Head of caudate nucleus (tissue), 42 donors: ENCODE results near the gene PRKAR1B.

Experiments
- DNase-seq, 42 donors: peaks; one replicate each; pipeline versions ENCODE4 v3.0.0 to v3.0.0-alpha.2; 2020 to 2021; ENCODE audit warnings: mixed read lengths in 7 of 42
- intact Hi-C: fragments of 100-400 bp; cut with DNase I; formaldehyde crosslinking; loops from one replicate; pipeline ENCODE4 v1.15.0; 2022

The PRKAR1B gene

GRCh38 chr7:549891-550625 is 177.0 kb downstream of the PRKAR1B start:
- no peak for DNase-seq
- intact Hi-C loops: no loop called here

DNA sequence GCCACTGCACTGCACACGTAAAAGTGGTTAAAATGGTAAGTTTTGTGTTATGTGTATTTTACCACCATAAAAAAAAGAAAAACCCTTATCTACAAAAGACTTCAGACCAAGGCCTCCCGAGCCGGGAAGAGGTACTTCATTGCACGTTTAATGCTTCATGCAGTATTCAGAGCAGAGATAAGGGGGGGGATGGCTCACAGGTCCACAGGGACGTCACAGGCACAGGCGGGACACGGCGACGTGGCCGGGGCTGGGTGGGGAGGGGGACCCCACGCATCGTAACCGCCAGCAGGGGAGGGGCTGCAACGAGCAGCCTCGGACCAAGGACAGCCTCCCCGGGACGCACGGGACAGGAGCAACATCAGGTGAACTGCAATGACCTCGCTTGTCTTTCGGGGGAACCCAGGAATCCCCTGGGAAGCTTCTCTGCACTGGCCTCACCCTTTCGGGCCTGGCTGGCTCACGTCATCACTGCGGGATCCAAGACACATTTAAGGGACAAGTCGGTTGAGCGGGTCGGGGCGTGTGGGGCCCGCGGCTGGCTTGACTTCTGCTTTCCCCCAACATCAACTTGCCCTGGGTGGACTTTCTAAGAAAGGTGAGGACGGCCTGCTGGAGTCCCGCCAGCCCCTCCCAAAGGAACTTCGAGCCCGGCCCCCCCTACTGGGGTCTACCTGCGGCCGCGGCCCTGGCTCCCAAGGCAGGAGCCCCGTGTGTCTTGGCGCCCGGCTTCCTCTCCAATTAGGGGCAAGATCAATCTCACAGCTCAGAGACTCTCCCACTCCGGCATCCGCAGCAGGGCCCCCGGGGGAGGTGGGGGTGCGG is 177.8 kb downstream of the PRKAR1B start:
- DNase-seq: no peak
- intact Hi-C loops: no loop called here

GRCh38 chr7:548401-548800 is 178.7 kb downstream of the PRKAR1B start:
- intact Hi-C loops: no loop called here

GRCh38 chr7:545470-545869 is 181.6 kb downstream of the PRKAR1B start:
- intact Hi-C loops: no loop called here
- no peak for DNase-seq

More at GRCh38 chr7:548401-548800, 178.7 kb downstream of the PRKAR1B start:
- DNase-seq: no peak

- no peak for DNase-seq
- intact Hi-C loops: no loop called here
Observed at GRCh38 chr7:544338-545221, 182.5 kb downstream of the PRKAR1B start.

DNA sequence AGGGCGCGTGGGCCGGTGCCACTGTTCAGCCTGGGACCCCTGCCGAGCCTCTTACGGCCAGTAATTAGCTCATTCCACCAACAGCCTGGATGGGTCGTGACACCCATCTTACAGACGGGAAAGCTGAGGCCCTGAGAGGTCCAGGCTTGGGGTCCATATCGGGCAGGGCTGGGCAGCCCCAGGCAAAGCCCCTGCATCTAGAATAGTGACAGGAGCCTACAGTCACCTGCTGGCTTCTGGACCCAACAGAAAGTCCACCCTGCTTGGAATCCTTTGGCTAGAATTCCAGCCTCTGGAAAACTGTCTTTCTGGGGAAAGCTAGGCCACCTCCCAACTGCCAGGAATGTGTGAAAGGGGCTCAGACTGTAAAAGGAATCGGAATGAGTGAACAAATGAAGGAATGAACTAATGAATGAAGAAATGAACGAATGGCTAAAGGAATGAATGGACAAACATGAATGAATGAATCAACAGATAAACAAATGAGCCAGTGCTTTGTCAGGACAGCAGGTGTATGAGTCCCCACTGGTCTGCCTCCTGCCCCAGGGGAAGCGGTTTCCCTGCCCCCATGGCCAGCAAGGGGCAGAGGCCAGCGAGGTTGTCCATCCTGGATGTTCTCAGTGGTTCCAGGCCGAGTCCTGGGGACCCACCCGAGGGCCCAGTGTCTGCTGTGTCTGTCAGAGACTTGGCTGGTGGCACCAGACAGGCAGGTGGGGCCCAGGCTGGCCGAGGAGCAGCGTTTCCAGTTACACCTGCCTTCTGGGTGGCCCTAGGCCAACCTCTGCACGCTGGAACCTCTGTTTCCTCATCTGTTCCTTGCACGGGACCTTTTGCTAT is 183.4 kb downstream of the PRKAR1B start:
- DNase-seq: no peak
- intact Hi-C loops: no loop called here

- no peak for DNase-seq
- intact Hi-C loops: no loop called here
Observed at GRCh38 chr7:542713-543500, 184.2 kb downstream of the PRKAR1B start.

GRCh38 chr7:542131-542712 is 184.9 kb downstream of the PRKAR1B start:
- intact Hi-C loops: no loop called here
- DNase-seq: no peak

GRCh38 chr7:541661-542060 is 185.4 kb downstream of the PRKAR1B start:
- DNase-seq: no peak
- intact Hi-C loops: no loop called here

DNA sequence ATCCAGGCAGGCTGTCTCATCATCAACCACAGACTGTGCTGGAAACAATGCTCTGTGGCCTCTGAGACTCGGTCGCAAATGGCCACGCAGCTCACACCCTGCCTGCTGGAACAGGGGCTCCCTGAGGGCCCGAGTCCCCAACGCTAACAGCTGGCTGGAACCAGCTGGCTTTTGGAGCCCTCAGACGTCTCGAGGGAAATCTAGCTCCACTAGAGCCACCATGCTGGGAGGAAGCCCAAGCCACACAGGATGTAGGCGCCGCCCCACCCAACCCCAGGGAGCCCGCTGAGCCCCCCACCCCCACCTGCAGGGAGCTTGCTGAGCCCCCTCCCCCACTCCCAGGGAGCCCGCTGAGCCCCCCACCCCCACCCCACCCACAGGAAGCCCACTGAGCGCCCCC is 186.1 kb downstream of the PRKAR1B start:
- intact Hi-C loops: no loop called here
- no peak for DNase-seq

- DNase-seq: no peak
- intact Hi-C loops: no loop called here
Observed at GRCh38 chr7:540579-540978, 186.5 kb downstream of the PRKAR1B start.

- intact Hi-C loops: no loop called here
- DNase-seq: no peak
Observed at GRCh38 chr7:539731-540411, 187.2 kb downstream of the PRKAR1B start.

DNA sequence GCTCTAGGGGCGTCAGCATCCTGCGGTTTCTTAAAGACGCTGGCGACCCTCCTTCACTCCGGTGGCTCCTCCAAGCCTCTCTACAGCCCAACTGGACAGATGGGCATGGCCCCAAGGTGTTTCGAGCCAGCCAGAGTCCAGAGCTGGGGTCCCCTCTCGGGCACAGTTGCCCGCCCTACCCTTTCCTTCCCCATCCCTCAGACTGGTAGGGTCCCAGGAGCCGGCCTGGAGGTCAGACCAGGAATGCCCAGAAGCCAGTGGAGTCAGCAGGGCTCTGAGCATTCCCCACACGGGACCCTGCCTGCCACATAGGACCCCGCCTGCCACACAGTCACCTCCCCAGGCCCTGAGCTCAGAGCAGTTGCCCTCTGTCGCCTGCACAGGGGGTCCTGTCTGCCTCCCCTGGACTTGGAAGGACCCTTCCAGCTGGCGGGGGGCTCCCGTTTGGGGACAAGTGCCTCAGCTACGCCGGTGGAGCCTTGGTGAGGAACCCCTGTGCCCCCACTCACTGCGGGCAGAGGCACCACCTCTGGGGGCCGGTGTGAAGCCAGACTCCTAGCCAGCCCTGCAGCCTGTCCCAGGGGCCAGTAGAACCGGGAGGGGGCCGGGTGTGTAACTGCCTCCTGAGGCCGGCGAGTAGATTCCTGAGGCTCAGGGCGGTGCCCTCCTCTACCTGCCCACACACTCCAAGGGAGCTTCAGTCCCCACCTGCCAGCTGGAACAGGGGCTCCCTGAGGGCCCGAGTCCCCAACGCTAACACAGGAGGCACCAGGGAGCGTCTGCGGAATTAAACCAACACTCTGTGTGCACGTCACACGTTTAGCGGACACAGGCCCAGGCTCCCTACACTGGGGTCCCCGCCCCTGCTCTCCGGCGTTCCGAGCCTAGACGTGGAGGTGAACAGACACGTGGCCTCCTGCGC is 188.1 kb downstream of the PRKAR1B start:
- intact Hi-C loops: no loop called here
- DNase-seq: no peak

DNA sequence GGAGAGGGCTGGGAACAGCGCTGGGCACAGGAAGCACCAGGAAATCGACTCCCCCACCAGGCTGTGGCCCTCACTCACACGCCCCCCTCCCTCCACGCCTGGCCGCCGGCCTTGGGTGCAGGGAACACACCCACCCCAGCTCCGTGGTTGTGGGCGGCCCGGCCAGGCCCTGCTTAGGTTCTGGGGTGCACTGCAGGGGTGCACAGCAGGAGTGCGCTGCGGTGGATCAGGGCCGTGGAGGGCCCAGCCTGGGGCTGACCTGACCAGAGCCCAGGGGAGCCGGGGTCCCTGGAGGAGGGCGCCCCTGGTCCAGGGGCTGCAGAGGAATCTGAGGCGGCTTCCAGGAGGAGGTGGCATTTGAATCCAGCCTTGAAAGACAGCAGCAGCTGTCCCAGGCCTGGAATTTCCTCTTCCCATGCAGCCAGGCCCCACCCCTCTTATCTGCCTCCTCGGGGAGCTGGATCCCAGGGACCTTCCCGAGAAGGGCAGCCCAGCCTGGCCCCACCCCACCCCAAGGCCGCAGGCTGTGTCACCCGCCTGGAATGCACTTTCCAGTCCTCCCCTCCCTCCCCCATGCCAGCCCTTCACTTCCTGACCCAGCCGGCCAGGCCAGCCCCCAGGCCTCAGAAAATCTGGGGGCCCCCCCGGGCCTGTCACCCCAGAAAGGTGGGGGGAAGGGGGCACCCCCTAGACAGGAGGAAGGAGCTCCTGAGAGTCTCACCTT is 189.0 kb downstream of the PRKAR1B start:
- DNase-seq: no peak
- intact Hi-C loops: no loop called here

GRCh38 chr7:536231-536630 is 190.8 kb downstream of the PRKAR1B start:
- intact Hi-C loops: no loop called here
- DNase-seq: no peak
